ACC112 (cell line): Measurements from ENCODE around the gene ME3.

Source experiments
- H2AFZ ChIP-seq: fragments of 200-600 bp; sonication (generic); one replicate; pipeline ENCODE4 v1.6.0; 2017; ENCODE audit warnings: antibody characterized with exemption, low read length; ENCODE audit not compliant: unreplicated experiment
- H3K27ac ChIP-seq: fragments of 200-600 bp; sonication (generic); 2 replicates; pipeline ENCODE4 v1.5.1; 2014; ENCODE audit warnings: low read depth, mild to moderate bottlenecking, antibody characterized with exemption, low read length, moderate library complexity
- H3K27me3 ChIP-seq: fragments of 200-600 bp; sonication (generic); 2 replicates; pipeline ENCODE4 v1.6.1; 2014; ENCODE audit warnings: mild to moderate bottlenecking, antibody characterized with exemption, low read length, moderate library complexity, mixed read lengths; ENCODE audit not compliant: insufficient read depth
- H3K36me3 ChIP-seq: fragments of 200-600 bp; sonication (generic); 2 replicates; pipeline ENCODE4 v1.6.1; 2016; ENCODE audit warnings: mild to moderate bottlenecking, antibody characterized with exemption, low read length, moderate library complexity, mixed read lengths; ENCODE audit not compliant: insufficient read depth
- H3K4me1 ChIP-seq: fragments of 200-600 bp; sonication (generic); one replicate; pipeline ENCODE4 v1.6.1; 2016; ENCODE audit warnings: low read length, mixed read lengths; ENCODE audit not compliant: insufficient read depth, unreplicated experiment, control insufficient read depth
- H3K4me3 ChIP-seq: fragments of 200-600 bp; sonication (generic); 2 replicates; pipeline ENCODE4 v1.5.1; 2014; ENCODE audit warnings: mild to moderate bottlenecking, low read depth, low read length
- H3K79me2 ChIP-seq: fragments of 200-600 bp; sonication (generic); one replicate; pipeline ENCODE4 v1.6.0; 2016; ENCODE audit warnings: low read length; ENCODE audit not compliant: control insufficient read depth, unreplicated experiment, insufficient read depth

The ME3 gene

DNA sequence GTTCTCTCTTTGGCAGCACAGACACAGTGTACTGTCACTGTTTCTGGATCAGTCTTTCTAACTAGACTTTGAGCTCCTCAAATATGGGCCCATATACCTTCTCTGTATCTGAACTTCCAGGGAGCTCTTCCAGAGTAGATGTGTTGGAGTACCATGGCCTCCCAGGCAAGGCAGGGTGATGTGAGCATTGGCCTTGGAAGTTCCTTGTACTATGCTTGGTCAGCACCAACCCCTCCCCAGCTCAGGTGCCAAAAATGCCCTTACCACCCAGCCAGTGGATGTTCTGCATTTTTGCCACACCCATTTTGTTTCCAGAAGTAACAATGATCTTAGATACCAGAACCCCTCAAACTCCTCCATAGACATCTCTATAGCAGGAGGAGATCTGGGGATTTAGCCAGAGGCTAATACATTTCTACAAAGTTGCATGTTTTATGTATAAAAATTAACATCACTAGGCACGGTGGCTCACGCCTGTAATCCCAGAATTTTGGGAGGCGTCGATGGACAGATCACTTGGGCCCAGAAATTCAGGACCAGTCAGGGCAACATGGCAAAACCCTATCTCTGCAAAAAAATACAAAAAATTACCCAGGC is 165.1 kb downstream of the ME3 start:
- Histone ChIP-seq H3K36me3 (peaks cover 2% of the 10 kb centered on the region; the same call in 1 of the 2 replicates), H3K4me3 (no peak overlapping the region), H3K27ac (no peak overlapping the region), H3K27me3 (no peaks in the 10 kb centered on the region), H3K79me2 (no peaks in the 10 kb centered on the region), H3K4me1 (peaks cover 40% of the 10 kb centered on the region), H2AFZ (no peak overlapping the region)

DNA sequence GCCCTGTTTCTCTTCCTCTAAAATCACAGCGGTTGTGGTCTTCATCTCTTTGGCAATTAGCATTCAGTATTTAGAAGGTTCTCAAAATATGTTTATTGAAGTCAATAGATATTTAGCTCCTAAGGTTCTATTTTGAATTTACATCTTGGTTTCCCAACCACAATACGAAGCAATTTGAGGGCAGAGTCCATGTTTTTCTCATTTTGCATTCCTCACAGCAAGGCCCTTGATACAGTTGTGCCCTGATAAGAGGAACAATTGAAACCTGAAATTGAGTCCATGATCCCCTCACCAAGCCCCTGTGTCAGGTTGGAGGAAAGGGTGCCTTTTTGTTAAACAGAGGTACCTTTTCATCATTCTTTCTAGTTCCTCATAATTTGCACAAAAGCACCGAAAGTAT is 166.2 kb downstream of the ME3 start:
- H3K4me3 ChIP-seq, result no peak overlapping the region
- no peak overlapping the region for H2AFZ ChIP-seq
- no peaks in the 10 kb centered on the region for H3K79me2 ChIP-seq
- peaks cover 7% of the 10 kb centered on the region; the same call in 1 of the 2 replicates for H3K36me3 ChIP-seq
- H3K4me1 ChIP-seq, result peaks cover 32% of the 10 kb centered on the region
- H3K27me3 ChIP-seq, result no peaks in the 10 kb centered on the region
- no peak overlapping the region for H3K27ac ChIP-seq

DNA sequence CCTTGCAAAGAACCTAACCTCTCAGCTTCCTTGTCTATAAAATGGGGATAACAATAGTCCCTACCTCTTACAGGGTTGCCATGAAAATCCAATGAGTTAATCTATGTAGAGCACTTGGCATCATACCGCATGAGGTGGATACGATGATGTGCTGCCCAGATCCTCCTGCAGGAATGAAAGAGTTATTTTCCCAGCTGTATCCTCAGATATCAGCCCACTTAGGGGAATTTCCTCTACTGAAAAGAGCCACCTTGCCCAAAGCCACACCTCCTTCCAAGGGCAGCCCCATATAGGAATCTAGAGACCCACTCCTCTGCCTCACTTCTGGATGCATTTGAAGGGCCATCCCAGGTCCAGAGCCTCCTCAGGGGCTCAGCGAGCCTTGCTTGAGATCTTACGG is 169.3 kb downstream of the ME3 start:
- no peak overlapping the region for H3K4me3 ChIP-seq
- H3K36me3 ChIP-seq, result peaks cover 7% of the 10 kb centered on the region; the same call in 1 of the 2 replicates
- H3K27me3 ChIP-seq, result no peaks in the 10 kb centered on the region
- no peaks in the 10 kb centered on the region for H3K79me2 ChIP-seq
- H3K4me1 ChIP-seq, result peaks cover 2% of the 10 kb centered on the region
- H2AFZ ChIP-seq, result no peak overlapping the region
- H3K27ac ChIP-seq, result no peak overlapping the region

DNA sequence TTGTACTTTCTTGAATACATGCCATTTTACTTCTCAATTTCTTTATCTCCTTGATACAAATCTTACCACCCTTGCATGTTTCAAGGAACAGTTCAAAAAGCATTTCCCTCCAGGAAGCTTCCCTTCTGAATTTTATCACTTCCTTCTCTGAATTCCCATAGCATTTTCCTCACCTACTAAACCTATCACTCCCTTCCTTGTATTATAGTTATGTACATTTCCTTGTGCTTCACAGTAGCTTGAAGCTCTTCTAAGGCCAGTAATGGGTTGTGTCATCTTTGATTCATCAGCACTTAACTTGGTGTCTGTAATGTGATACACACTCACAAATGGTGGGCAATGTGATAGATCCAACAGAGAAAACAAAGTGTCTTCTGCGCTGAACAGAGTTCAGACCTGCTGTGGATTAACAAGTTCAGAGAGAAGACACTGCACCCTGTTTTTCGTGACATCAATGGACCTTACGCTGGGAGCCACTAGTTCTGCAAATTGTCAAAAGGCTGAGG is 170.2 kb downstream of the ME3 start:
- Histone ChIP-seq H3K27ac (no peak overlapping the region), H2AFZ (no peak overlapping the region), H3K36me3 (peaks cover 7% of the 10 kb centered on the region; the same call in 1 of the 2 replicates), H3K4me3 (no peak overlapping the region), H3K4me1 (peaks cover 8% of the 10 kb centered on the region), H3K27me3 (no peaks in the 10 kb centered on the region), H3K79me2 (no peaks in the 10 kb centered on the region)

DNA sequence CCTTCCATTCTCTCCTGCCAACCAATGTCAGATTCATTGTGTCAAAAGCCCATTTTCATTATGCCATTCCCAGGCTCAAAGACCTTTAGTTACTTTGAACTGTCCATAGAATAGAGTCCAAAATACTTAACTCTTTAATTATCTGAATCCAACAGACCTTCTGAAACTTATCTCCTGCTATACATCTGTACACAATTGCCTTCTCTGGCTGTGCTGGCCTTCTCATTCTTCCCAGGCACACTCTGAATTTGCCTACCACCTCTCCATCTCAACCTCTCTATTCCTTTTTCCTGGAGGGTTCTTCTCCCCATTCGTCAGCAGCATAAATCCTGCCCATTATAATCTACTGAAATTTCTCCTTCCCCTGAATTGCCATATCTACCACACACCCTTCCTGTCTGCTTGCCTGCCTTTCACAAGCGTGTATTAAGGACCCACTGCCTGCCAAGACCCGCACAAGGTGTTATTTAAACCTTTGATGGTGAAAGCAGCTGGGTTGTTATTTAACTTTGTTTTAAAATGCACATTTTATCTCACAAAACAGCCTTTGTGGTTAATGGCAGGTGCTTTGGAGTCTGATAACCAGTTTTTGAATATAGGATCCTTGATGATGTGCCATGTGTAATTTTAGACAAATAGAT is 171.8 kb downstream of the ME3 start:
- no peak overlapping the region for H2AFZ ChIP-seq
- H3K27ac ChIP-seq, result no peak overlapping the region
- peaks cover 9% of the 10 kb centered on the region for H3K4me1 ChIP-seq
- no peaks in the 10 kb centered on the region for H3K79me2 ChIP-seq
- no peaks in the 10 kb centered on the region for H3K27me3 ChIP-seq
- no peak overlapping the region for H3K4me3 ChIP-seq
- peaks cover 7% of the 10 kb centered on the region; the same call in 1 of the 2 replicates for H3K36me3 ChIP-seq

DNA sequence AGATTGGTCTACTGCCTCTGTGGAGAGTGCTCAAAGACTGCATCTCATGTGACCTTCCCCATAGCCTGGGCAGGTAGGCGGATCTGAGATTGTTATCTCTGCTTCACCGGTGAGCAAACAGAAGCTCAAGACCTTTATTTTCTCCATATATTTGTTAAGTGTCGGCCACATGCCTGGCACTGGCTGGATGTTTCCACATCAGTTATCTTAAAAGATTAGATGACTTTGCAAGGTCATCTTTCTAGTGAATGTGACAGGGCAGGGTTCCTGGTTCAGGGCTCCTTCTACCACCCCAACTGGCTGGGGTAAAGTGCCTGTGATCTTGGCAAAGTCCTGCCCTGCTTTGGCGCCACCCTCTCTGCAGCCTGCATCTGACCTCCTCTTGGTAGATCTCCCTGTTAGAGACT is 172.7 kb downstream of the ME3 start:
- Histone ChIP-seq H3K4me3 (no peak overlapping the region), H2AFZ (no peak overlapping the region)

DNA sequence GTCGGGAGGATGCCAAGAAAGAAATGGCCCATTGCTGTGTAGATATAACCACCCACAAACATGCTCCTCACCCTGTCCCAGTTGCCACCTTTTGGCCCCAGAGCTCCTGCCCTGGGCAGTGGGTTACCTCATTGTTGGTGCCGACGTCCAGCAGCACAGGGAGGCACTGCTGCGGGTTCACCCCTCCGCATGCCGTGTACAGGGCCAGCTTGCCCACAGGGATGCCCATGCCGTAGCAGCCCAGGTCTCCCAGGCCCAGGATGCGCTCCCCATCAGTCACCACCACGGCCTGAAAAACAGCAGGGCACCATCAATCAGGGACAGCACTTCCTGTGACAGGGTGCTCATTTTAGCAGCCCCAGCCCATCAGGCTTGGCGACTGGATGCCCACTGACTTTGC is 174.6 kb downstream of the ME3 start:
- no peak overlapping the region for H3K4me3 ChIP-seq
- no peaks in the 10 kb centered on the region for H3K27me3 ChIP-seq
- 0 out of 2 replicates have a peak overlapping the region, but pooled peaks have one; percentile 3 for H3K27ac ChIP-seq
- peaks cover 11% of the 10 kb centered on the region; the same call in 1 of the 2 replicates for H3K36me3 ChIP-seq
- H2AFZ ChIP-seq, result no peak overlapping the region
- no peaks in the 10 kb centered on the region for H3K79me2 ChIP-seq
- H3K4me1 ChIP-seq, result peaks cover 9% of the 10 kb centered on the region

More for the DNA sequence above, 172.7 kb downstream of the ME3 start:
- Histone ChIP-seq H3K4me1 (peaks cover 9% of the 10 kb centered on the region), H3K79me2 (no peaks in the 10 kb centered on the region), H3K36me3 (peaks cover 7% of the 10 kb centered on the region; the same call in 1 of the 2 replicates), H3K27me3 (no peaks in the 10 kb centered on the region), H3K27ac (no peak overlapping the region)

DNA sequence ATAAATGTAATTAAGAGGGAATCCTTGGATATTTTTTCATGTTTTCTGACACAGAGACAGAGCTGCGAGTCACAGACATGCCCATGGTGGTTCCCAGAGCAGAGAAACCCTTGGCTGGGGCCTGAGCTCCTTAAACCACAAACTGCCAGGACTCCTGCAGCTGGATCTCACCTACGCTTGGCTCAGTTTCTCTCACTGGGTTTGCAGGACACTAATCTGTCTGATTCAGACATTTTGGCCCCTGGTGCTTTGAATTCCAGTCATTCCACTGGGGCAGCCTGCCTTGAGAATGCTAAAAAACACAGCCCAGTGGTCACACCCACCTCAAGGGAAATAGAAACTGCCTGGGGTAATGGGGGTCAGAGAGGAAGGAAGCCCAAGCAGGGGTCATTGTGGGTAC is 175.1 kb downstream of the ME3 start:
- no peaks in the 10 kb centered on the region for H3K27me3 ChIP-seq
- H3K79me2 ChIP-seq, result no peaks in the 10 kb centered on the region
- peaks cover 9% of the 10 kb centered on the region for H3K4me1 ChIP-seq
- peak overlapping the region; percentile 3; the same call in 1 of the 2 replicates for H3K27ac ChIP-seq
- no peak overlapping the region for H2AFZ ChIP-seq
- H3K36me3 ChIP-seq, result peaks cover 13% of the 10 kb centered on the region; the same call in 1 of the 2 replicates
- no peak overlapping the region for H3K4me3 ChIP-seq

DNA sequence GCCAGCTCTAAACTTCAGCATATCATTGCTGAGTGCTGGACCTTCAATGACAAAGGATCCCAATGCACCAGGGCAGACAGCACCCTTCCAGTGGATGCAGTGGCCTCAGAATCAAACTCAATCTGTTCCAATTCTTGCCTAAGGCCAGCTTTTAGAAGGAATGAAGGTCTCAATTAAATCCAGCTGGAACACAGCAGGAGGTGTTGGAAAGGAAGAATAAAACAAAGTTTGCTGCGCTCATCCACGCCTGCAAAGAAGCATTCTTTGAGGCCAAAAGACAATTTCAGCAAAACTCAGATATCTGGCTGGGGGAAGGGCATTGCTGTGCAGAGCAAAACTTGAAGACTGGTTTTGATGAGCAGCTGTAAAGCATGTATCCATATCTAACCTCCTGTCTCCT is 177.1 kb downstream of the ME3 start:
- Histone ChIP-seq H3K36me3 (peaks cover 7% of the 10 kb centered on the region; the same call in 1 of the 2 replicates), H2AFZ (no peak overlapping the region), H3K27me3 (no peaks in the 10 kb centered on the region), H3K27ac (no peak overlapping the region), H3K4me3 (no peak overlapping the region), H3K4me1 (peaks cover 20% of the 10 kb centered on the region), H3K79me2 (no peaks in the 10 kb centered on the region)

DNA sequence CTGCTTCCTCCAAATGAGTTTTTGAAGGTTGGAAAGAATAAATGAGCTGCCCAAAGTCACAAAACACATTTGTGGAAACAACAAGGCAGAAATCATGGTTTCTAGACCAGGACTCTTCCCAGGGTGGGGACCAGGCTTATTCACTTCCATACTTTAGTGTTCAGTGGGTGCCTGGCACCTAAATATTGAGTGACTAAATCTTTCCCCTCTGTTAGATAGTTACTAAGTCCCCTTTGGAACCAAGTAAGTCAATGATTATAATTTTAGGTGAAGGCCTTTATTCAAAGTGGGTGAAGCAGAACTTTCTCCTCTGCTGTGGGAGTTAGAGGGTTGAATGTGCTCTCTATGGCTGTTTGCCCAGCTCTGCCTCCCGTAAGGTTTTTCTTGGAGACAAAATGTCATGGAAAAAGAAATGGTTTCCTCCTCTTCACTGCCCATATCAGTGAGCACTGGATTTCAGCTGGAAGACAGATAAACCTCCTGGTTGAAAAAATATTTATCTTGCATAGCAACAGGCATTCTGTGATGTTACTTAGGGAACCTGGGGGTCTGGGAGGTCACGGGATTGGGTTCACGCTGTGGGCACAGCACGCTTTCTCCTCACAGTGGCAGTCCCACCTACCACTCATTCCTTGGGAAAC is 179.9 kb downstream of the ME3 start:
- H3K36me3 ChIP-seq, result peaks cover 7% of the 10 kb centered on the region; the same call in 1 of the 2 replicates
- no peak overlapping the region for H3K27ac ChIP-seq

More for the DNA sequence above, 179.9 kb downstream of the ME3 start:
- Histone ChIP-seq H3K4me3 (no peak overlapping the region), H2AFZ (no peak overlapping the region), H3K4me1 (peaks cover 18% of the 10 kb centered on the region), H3K79me2 (no peaks in the 10 kb centered on the region), H3K27me3 (no peaks in the 10 kb centered on the region)
